A549 (cell line): ENCODE results near the gene ATXN2L. TPM values are rescaled to one million over a fixed set of nuclear protein-coding genes. Genes with fewer than 3 reads are reported as not detected.
A peak's percentile ranks its signal among the peaks of the same experiment; 100 is the strongest.
"Not testable (repeated sequence)": the region's sequence is repeated elsewhere in the genome, so short reads cannot be mapped to it uniquely, and the experiment has no call there.

Source experiments
- ATAC-seq, 2 experiments: fragments of 200-7000 bp in 1 of 2; fragments of >200 bp in 1 of 2; cut with Nextera tagmentation in 1 of 2; cut with Tn5 transposase in 1 of 2; 3 replicates each; pipeline versions ENCODE4 v1.8.0 to v1.9.1; 2018 to 2020; ENCODE audit warnings: mild to moderate bottlenecking in 1 of 2, moderate library complexity in 1 of 2
- CTCF ChIA-PET: fragments of 300-600 bp; sonication (Branson Sonifier 250); formaldehyde crosslinking; extraction: SDS; loops from one replicate; lab custom pipeline; 2021; ENCODE audit warnings: antibody characterized with exemption, inconsistent platforms; lab: Yijun Ruan, JAX
- POLR2A ChIA-PET: fragments of 350-600 bp; formaldehyde crosslinking; extraction: SDS; loops from one replicate; lab custom pipeline; 2021; ENCODE audit warnings: antibody characterized with exemption, inconsistent platforms; lab: Yijun Ruan, JAX
- DNase-seq, 2 experiments: peaks; one replicate each; pipeline versions ENCODE4 v3.0.0 to v3.0.0-alpha.2; 2011 to 2016; ENCODE audit warnings: low read depth in 1 of 2, low spot score in 1 of 2
- FAIRE-seq: peaks from 2 replicates; lab custom pipeline; 2011; peaks lifted over from hg19 to GRCh38; lab: Jason Lieb, UNC
- H3K27ac ChIP-seq, 2 experiments: fragments of >200 bp; sonication (Bioruptor Twin); formaldehyde crosslinking; 3 replicates each; pipeline ENCODE4 v1.5.1; 2016 to 2017
- H3K4me1 ChIP-seq: fragments of >200 bp; sonication (Bioruptor Twin); formaldehyde crosslinking; 3 replicates; pipeline ENCODE4 v1.6.1; 2016
- H3K4me2 ChIP-seq: fragments of >200 bp; sonication (Bioruptor Twin); formaldehyde crosslinking; 3 replicates; pipeline ENCODE4 v1.6.1; 2016
- H3K4me3 ChIP-seq: fragments of >200 bp; sonication (Bioruptor Twin); formaldehyde crosslinking; 3 replicates; pipeline ENCODE4 v1.5.1; 2016
- H3K9me3 ChIP-seq: fragments of >200 bp; sonication (Bioruptor Twin); formaldehyde crosslinking; 3 replicates; pipeline ENCODE4 v1.6.1; 2016
- BHLHE40 ChIP-seq: IDR thresholded peaks from 2 replicates; pipeline ENCODE4 v1.6.1; 2012; ENCODE audit warnings: low read depth, low read length, inconsistent platforms
- CBX2 ChIP-seq: fragments of 200-600 bp; sonication (generic); IDR thresholded peaks from 2 replicates; pipeline ENCODE4 v1.6.1; 2016; ENCODE audit warnings: low read depth, mild to moderate bottlenecking, borderline replicate concordance
- CBX8 ChIP-seq: fragments of 200-600 bp; sonication (generic); IDR thresholded peaks from 2 replicates; pipeline ENCODE4 v1.6.1; 2016
- CHD4 ChIP-seq: fragments of 200-600 bp; sonication (generic); IDR thresholded peaks from 2 replicates; pipeline ENCODE4 v1.6.1; 2016; ENCODE audit warnings: antibody characterized with exemption, mild to moderate bottlenecking, borderline replicate concordance
- ESRRA ChIP-seq: fragments of 150-350 bp; IDR thresholded peaks from 2 replicates; pipeline ENCODE4 v1.6.1; 2014; ENCODE audit warnings: mild to moderate bottlenecking, low read length, borderline replicate concordance
- FOSB ChIP-seq: fragments of 250-450 bp; sonication (Bioruptor Pico); IDR thresholded peaks from 2 replicates; pipeline ENCODE4 v1.5.0; 2020; ENCODE audit warnings: mild to moderate bottlenecking, moderate library complexity
- FOSL2 ChIP-seq, 2 experiments: fragments of 450-650 bp in 1 of 2; fragments of >200 bp in 1 of 2; sonication (Bioruptor Twin) in 1 of 2; formaldehyde crosslinking; IDR thresholded peaks; 2 replicates each; pipeline versions ENCODE4 v1.5.0 to v1.6.1; 2016 to 2020; ENCODE audit warnings: mild to moderate bottlenecking in 1 of 2, moderate library complexity in 1 of 2
- GATA3 ChIP-seq: IDR thresholded peaks from 2 replicates; pipeline ENCODE4 v1.6.1; 2012; ENCODE audit warnings: borderline replicate concordance
- HOXB13 ChIP-seq: fragments of 250-450 bp; sonication (Bioruptor Pico); IDR thresholded peaks from 2 replicates; pipeline ENCODE4 v1.5.0; 2020; ENCODE audit warnings: low read depth, mild to moderate bottlenecking, moderate library complexity
- KDM1A ChIP-seq: fragments of 200-600 bp; sonication (generic); IDR thresholded peaks from 2 replicates; pipeline ENCODE4 v1.6.1; 2016; ENCODE audit warnings: low read depth, mild to moderate bottlenecking
- MAFK ChIP-seq: fragments of 450-650 bp; IDR thresholded peaks from 2 replicates; pipeline ENCODE4 v1.6.1; 2014; ENCODE audit not compliant: partially characterized antibody
- MYC ChIP-seq: IDR thresholded peaks from 2 replicates; pipeline ENCODE4 v1.6.1; 2012; ENCODE audit warnings: mild to moderate bottlenecking, inconsistent platforms, low read length, improper control_type of control experiment, borderline replicate concordance
- NFE2L2 ChIP-seq: fragments of 150-350 bp; conservative IDR thresholded peaks from 2 replicates; pipeline ENCODE4 v1.6.1; 2014; ENCODE audit warnings: low read length
- POLR2AphosphoS2 ChIP-seq: conservative IDR thresholded peaks from 2 replicates; pipeline ENCODE4 v1.6.1; 2012; ENCODE audit warnings: low read length, improper control_type of control experiment, inconsistent platforms
- WGBS: methylation state at CpG from one replicate; pipeline ENCODE4 v1.1.6; 2017; ENCODE audit errors: missing lambda C conversion rate; 5-methylcytosine and 5-hydroxymethylcytosine counted together
- polyA plus RNA-seq, 4 experiments: library from polyadenylated mRNA; depleted of rRNA in 3 of 4; stranded (reverse); fragments of >200 nt; fragmentation: RNase III in 1 of 4; extraction: RNeasy Plus Mini Kit Qiagen cat#74134 plus additional on column Dnase treatment in 1 of 4; gene quantifications; 2 replicates in 3 of 4; 3 replicates in 1 of 4; pipeline ENCODE4 v1.2.3, GENCODE V29; 2011 to 2017
- TF ChIP-seq, protein P1 (sequence below): fragments of 200-600 bp; sonication (generic); IDR thresholded peaks from 2 replicates; pipeline ENCODE4 v1.6.1; 2016; ENCODE audit warnings: antibody characterized with exemption, mild to moderate bottlenecking, moderate library complexity

The ATXN2L gene
- polyA plus RNA-seq, 2 of the 4 experiments (the other 2 are of a cell fraction), result 28.4 to 135 TPM

DNA sequence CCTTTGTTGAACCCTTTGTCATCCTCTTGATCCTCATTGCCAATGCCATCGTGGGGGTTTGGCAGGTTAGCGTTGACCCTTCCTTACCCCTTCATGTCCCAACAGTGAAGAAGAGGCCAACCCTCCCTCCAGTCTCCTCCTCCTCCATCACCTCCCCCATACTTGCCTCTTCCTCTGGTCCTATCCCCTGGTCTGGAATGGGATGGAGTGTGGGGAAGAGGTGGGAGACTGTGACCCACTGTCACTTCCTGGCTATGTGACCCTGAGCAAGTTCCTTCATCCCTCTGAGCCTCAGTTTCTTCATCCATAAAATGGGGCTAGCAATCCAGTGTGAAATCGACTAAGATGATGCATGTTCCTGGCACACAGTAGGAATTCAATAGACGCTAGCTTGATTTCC, 58.2 kb downstream of the ATXN2L start:
- 79% methylated on average over 4 of the region's 4 CpGs for WGBS

GRCh38 chr16:28881565-28881964, 58.8 kb downstream of the ATXN2L start:
- H3K27ac ChIP-seq, H3K9me3 ChIP-seq, DNase-seq, FAIRE-seq, H3K4me2 ChIP-seq, ATAC-seq, H3K4me3 ChIP-seq: not testable (repeated sequence)
- WGBS, result 92% methylated on average over 4 of the region's 4 CpGs
- H3K4me1 ChIP-seq, result peaks cover 14% of the 10 kb centered on the region; the same call in 1 of the 3 replicates
- CTCF ChIA-PET, result interaction anchor here (1.2 to 17.8 kb wide), 2 partner anchors 64 to 96 kb away, joined by 3 to 190 read pairs; partner anchors contain the start of gene NFATC2IP
- POLR2A ChIA-PET, result interaction anchor here (0.6 kb wide), 1 partner anchor 41 kb away, joined by 5 read pairs; no protein-coding TSS in a partner anchor

More for the DNA sequence above, 58.2 kb downstream of the ATXN2L start:
- no peaks in the 10 kb centered on the region for H3K9me3 ChIP-seq
- H3K4me1 ChIP-seq, result peaks cover 19% of the 10 kb centered on the region; the same call in 2 of the 3 replicates
- DNase-seq, result no peak
- FAIRE-seq, result no peak
- ATAC-seq, result no peak
- TF ChIP-seq KDM1A, result 0 out of 2 replicates have a peak, but pooled peaks have one; percentile 51
- no peak for TF ChIP-seq MAFK
- H3K4me3 ChIP-seq, result no peak overlapping the region
- CTCF ChIA-PET, result interaction anchor here (1.2 to 17.8 kb wide), 2 partner anchors 65 to 97 kb away, joined by 3 to 190 read pairs; partner anchors contain the start of gene NFATC2IP
- H3K4me2 ChIP-seq, result no peak overlapping the region
- POLR2A ChIA-PET, result no interaction called here
- H3K27ac ChIP-seq, result no peak overlapping the region

DNA sequence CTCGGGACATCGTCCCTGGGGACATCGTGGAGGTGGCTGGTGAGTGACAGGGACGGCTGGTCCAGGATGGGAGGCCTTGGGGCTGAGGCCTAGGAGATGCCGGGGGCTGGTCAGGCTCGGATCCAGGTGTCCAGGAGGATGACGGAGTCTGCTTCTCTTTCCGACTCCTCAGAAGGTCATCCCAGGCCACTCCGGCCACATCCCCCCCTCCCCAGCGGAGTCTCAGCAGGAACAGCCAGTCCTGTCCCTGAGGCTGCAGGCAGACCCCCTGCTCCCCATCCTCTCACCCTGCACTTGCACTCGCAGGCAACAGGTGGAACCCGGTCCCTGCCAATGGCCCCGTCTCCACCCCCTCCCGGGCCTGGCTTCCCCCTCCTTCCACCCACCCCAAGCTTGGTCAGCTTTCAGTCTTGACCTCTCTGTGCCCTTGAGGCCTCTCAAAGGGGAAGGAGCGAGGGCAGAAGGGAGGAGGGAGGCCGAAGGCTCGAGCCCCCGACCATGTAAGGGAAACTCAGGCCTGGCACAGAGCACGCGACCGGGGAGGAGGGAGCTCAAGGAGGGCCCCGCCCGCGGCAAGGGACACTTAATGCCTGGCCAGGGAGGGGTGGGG, 59.9 kb downstream of the ATXN2L start:
- ChIA-PET CTCF (interaction anchor here (0.6 to 2.3 kb wide), 3 partner anchors 9 to 63 kb away, joined by 3 to 8 read pairs (median 4); no protein-coding TSS in a partner anchor), POLR2A (no interaction called here)
- FAIRE-seq (no peak), ATAC-seq (no peak), DNase-seq (no peak)
- Histone ChIP-seq H3K4me3 (no peak overlapping the region), H3K9me3 (no peaks in the 10 kb centered on the region), H3K27ac (no peak overlapping the region), H3K4me2 (no peak overlapping the region), H3K4me1 (peaks cover 14% of the 10 kb centered on the region; the same call in 1 of the 3 replicates)
- 89% methylated on average over 23 of the region's 24 CpGs for WGBS
- no peak for TF ChIP-seq GATA3
- TF ChIP-seq MYC, result no peak
- no peak for TF ChIP-seq FOSL2 (IDR thresholded peaks at IDR 0.05)
- TF ChIP-seq FOSL2 (CRISPR knock-in tag; IDR thresholded peaks at IDR 0.05), result no peak
- no peak for TF ChIP-seq POLR2AphosphoS2

- TF ChIP-seq ESRRA (no peak), HOXB13 (CRISPR knock-in tag) (no peak), CBX8 (no peak), CHD4 (no peak), FOSB (CRISPR knock-in tag) (no peak), BHLHE40 (no peak), CBX2 (no peak), NFE2L2 (no peak)
- TF ChIP-seq, protein P1, sequence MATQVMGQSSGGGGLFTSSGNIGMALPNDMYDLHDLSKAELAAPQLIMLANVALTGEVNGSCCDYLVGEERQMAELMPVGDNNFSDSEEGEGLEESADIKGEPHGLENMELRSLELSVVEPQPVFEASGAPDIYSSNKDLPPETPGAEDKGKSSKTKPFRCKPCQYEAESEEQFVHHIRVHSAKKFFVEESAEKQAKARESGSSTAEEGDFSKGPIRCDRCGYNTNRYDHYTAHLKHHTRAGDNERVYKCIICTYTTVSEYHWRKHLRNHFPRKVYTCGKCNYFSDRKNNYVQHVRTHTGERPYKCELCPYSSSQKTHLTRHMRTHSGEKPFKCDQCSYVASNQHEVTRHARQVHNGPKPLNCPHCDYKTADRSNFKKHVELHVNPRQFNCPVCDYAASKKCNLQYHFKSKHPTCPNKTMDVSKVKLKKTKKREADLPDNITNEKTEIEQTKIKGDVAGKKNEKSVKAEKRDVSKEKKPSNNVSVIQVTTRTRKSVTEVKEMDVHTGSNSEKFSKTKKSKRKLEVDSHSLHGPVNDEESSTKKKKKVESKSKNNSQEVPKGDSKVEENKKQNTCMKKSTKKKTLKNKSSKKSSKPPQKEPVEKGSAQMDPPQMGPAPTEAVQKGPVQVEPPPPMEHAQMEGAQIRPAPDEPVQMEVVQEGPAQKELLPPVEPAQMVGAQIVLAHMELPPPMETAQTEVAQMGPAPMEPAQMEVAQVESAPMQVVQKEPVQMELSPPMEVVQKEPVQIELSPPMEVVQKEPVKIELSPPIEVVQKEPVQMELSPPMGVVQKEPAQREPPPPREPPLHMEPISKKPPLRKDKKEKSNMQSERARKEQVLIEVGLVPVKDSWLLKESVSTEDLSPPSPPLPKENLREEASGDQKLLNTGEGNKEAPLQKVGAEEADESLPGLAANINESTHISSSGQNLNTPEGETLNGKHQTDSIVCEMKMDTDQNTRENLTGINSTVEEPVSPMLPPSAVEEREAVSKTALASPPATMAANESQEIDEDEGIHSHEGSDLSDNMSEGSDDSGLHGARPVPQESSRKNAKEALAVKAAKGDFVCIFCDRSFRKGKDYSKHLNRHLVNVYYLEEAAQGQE, result no peak
- Histone ChIP-seq H3K27ac (no peak overlapping the region), H3K4me3 (no peak overlapping the region), H3K4me1 (peaks cover 13% of the 10 kb centered on the region; the same call in 1 of the 3 replicates), H3K4me2 (no peak overlapping the region), H3K9me3 (no peaks in the 10 kb centered on the region)
- no peak for FAIRE-seq
- ChIA-PET CTCF (interaction anchor here (0.6 to 2.9 kb wide), 4 partner anchors 8 to 62 kb away, joined by 3 to 11 read pairs (median 6); no protein-coding TSS in a partner anchor), POLR2A (no interaction called here)
- ATAC-seq, result no peak
- no peak for DNase-seq
- WGBS, result 88% methylated on average over 25 of the region's 25 CpGs
Observed at GRCh38 chr16:28883221-28883996, 60.6 kb downstream of the ATXN2L start.
